HG02763 (cell line): ENCODE measurements around the gene ITGB5.

ENCODE experiments used
- ATAC-seq: cut with Tn5 transposase; IDR thresholded peaks from one replicate; pipeline ENCODE4 v1.9.1; 2021; ENCODE audit warnings: mild to moderate bottlenecking, moderate library complexity; ENCODE audit not compliant: unreplicated experiment

ITGB5 gene

DNA sequence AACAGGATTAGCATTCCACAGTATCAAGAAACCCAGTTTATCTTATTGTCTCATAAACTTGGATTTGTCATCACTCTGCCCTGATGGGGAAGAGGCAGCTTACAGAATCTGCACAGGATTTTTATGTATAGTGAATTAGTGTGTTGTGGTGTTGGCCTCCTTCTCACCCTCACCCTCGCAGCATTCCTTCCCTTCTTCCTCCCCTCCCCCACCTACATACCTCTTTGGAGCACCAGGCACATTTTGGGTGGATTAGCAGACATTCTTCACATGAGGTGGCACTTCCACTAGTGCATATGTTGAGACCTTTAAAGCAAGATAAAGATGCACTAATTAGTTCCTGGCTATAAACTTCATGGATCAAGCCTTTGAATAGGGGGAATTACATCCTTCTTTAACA is 13.9 kb downstream of the ITGB5 start:
- ATAC-seq = no peak

DNA sequence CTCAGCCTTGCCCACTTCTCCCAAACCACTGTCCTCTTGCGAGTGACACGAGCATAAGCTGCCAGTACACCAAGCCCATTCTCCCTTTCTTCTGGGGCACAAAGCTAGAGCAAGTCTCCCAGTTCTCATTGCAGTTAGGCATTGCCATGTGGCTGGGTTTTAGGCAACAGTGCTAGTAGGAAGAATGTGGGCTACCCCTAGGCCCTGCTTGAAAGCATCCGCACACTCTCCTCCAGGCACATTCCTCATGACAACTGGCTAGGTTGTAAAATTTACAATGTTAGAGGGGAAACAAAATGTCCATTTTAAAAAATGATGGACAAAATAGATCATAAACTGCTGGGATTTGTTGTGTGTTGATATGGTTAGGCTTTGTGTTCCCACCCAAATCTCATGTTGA is 19.7 kb downstream of the ITGB5 start:
- no peak for ATAC-seq

DNA sequence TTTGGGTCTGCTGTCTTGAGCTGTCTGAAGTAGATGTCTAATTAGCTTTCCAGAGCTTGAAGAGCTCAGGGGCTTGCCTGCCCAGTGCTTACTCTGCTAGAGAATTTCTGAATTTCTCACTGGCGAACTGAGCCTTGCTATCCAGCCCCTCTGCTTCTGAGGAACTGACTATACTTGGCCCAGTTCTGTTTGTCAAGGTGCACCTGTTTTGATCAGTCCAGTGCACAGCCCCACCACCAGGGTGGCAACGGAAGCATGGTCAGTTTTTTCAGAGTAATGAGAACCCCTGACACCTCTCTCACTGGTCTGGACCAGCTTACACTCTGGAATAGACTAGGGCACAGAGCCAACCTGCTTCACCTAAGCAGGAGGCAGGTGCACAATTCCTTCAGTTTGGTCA is 25.2 kb downstream of the ITGB5 start:
- no peak for ATAC-seq

DNA sequence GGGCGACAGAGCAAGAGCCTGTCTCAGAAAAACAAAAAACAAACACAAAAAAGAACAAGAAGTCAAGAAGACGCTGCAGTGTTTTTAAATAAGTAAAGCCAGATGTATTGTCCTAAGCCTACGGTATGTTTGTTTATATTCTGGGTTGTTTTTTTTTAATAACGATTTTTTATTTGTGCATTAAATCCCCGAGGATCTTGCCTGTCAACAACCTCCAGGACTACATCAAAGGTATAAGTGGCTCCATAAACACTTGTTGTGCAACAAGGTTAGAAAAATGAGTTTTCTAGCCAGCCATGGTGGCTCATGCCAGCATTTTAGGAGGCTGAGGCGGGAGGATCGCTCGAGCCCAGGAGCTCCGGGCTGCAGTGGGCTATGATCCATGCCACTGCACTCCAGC is 26.1 kb downstream of the ITGB5 start:
- ATAC-seq = no peak

DNA sequence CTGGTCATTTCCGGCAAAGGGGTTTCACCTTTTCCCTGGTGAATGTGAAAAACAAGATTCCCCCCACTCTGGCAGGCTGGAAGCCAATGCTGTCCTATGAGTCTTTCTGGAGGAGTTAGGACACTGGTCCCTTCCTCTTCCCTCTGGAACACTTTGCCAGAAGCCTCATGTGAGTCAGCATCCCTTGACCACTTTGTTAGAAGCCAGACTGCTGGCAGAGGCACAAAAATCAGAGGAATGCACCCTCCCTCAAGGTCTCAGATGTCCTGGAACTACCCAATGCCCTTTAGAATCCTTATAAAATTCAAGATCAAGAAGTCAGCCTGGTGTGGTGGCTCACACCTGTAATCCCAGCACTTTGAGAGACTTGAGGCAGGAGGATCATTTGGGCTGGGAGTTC is 26.6 kb downstream of the ITGB5 start:
- no peak for ATAC-seq

DNA sequence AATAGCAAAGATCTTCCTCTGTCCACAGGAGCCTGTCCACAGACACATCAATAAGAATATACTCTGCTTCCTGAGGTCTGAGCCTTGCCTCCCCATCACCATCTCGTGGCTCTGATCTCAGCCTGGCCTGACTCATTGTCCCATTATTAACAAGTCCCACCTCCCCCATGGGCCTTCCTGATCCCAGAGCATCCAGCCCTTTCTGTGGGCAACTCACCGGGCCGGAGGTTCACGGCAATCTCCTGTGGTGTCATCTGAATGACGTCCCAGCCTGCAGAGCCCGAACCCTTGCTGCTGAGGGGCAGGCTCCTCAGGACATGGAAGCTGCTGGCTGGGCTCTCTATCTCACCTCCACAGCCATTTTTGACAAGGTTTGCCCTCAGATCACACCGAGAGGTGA is 28.1 kb downstream of the ITGB5 start:
- ATAC-seq = no peak

DNA sequence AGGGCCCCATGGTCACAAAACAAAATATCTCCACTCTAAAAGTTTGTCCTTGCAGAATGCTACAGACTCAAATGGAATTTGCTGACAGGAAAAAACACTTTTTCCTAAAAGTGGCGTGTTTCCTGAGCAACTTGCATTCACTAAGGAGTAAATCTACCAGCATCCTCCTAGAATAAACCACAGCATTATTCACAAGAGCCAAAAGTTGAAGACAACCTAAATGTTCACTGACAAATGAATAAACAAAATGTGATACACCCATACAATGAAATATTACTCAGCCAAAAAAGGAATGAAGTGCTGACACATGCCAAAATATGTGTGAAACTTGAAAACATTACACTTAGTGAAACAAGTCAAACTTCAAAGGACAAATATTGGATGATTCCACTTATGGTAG is 28.9 kb downstream of the ITGB5 start:
- ATAC-seq = no peak

DNA sequence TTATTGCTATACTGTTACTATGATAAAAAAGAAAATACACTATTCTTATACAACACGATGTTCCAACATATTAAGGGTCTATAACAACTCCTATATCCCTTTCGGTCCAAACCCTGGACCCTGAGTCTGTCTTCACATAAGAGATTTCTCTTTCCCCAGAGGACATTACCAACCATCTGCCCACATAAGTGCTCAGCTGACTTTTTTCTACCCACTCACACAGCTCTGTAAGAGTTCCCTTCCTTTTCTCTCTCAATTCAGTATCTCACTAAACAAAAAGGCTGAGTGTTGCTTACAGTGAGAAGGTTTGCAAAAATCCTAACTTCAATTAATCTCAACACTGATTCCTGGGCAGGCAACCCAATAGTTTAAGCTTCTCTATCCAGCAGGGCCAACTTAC is 30.5 kb downstream of the ITGB5 start:
- ATAC-seq = no peak

DNA sequence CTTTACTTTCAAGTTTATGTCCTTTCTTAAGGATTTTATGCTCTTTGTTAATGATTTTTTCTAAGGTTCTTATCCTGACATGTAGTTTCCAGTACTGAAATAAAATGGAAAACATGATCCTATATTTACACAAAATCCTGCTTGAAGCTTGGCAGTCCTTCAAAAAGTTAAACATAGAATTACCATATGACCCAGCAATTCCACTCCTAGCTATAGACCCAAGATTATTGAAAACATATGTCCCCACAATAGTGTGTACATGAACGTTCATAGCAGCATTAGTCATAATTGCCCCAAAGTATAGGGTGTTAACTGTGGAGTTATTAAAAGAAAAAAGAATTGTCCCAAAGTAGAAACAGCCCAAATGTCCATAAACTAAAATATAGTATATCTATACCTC is 33.2 kb downstream of the ITGB5 start:
- ATAC-seq = no peak

DNA sequence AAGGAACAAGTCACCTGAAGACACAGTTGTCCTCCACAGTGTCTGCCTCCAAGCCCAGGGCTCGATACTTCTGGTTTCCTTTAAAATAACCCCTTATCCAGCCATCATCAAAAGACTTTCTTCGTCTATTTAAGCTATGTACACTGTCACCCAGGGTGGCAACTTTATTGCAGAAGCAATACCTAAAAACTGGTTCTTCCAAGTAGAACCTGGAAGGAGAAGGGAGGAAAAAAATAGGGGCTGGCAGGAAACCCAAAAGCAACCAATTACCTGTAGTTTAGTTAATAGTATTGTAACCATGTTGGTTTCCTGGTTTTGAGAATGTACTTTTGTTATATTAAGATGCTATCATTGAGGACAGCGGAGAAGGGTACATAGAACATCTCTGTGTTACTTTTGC is 33.7 kb downstream of the ITGB5 start:
- no peak for ATAC-seq

DNA sequence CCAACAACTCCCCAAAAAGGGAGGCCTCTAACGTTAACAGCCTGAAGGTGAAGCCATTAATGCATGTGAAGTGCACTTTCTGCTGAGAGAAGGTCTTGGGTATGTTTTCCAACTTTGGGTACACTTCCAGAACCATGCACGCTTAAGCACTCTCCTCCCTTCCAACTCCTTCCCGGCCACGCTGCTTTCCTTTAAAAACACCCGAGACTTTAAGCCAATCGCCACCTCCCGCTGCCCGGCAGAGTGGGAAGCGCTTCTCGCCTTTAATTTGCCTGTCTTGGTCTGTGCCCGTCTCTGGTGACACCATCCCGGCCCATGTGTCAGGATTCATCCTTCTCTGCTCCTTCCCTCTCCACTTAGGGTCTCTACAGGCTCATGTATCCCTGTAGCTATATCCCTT is 35.3 kb downstream of the ITGB5 start:
- no peak for ATAC-seq

DNA sequence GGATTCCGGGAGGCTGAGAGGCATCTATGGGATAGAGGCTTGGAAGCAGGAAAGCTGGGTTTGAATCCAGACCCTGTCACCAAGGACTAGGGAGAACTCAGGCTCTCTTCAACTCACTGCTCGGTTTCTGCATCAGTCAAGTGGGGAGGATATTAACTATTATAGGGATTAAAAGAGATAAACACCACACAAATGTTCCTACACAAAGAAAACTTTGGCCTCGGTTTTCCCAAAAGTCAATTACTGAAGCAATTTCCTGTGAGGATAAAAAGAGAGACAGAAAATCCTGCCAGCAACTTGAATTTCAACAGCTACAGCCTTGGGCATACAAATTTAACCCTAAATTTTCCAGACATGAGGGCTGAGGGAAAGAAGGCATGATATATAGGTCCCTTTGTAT is 36.0 kb downstream of the ITGB5 start:
- ATAC-seq = no peak

DNA sequence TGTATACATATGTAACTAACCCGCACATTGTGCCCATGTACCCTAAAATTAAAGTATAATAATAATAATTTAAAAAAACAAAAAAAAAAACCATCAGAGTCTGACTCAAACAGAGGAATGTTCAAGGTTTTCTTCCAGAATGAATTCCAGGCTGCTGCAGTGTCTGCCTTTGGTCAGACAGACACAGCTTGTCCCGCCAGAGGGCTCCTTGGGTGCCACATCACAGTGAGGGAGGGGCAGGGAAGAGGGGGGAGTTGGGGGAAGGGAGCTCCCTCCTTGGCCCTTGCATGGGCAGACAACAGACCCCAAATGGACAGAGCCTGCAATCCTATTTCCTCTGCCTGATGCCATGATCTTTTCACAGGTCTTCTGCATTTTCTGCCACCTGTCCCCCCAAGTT is 36.5 kb downstream of the ITGB5 start:
- ATAC-seq = no peak

DNA sequence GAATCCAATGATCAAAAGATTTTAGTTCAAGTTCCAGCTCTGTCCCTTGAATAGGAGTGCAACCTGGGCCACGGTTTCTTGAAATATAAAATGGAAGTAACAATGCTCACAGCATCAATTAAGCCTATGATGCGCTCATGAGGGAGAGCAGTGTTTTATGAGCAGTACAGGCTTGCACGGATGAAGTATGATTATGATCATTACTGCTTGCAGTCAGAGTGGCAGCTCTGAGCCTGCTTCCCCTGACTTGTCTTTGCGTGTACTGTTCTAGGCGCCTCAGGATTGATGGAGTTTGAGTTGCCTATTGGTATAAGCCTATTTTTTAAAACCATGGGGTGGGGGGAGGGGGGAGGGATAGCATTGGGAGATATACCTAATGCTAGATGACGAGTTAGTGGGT is 37.0 kb downstream of the ITGB5 start:
- ATAC-seq = no peak

DNA sequence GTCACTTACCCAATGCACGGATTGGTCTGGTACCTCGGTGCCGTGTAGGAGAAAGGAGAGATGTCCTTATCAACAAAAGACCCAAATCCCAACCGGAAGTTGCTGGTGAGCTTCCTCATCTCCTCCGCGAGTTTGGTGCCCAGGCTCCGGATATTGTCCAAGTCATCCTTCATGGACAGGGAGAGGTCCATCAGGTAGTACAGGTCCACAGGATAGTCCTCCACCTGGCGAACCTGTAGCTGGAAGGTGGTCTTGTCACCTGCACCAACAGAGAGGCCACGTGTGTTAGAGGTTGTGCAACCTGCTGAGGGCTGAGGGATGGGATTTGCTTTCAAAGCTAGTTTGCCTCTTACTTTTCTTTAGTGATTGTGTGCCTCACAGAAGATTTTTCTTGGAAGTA is 38.9 kb downstream of the ITGB5 start:
- ATAC-seq = no peak

DNA sequence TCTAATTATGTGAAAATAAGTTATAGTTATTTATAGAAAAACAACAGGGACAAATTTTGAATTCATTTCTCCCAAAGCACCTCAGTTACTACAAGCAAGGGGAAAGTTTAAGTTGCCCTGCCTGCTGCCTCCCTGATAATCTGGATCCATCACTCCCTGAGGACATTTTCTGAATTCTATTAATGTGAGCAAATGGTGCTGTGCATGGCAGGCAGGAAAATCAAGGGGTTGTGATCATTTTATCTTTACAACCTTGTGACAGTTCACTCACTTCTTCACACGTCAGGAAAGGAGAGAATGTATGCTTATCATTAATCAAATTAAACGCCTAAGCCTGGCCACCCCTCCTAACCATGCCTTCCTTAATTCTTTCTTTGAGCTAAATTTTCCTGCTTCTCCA is 39.3 kb downstream of the ITGB5 start:
- no peak for ATAC-seq

DNA sequence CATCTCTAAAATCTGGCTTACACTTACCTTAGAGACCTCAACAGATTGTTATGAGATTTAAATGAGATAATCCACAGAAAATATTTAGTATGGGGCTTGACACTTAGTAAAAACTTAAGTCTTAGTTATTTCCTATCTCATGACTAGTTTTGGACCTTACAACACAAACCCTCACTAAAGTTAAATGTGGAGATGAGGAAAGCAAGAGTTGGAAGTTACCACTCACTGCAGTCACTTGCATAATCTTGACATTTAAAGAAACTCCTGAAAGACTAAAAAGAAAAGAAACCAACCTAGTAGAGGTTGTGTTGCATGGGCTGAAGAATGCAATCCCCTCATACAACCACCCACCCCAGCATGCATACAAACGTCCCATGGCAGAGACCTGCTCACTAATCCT is 40.1 kb downstream of the ITGB5 start:
- no peak for ATAC-seq

DNA sequence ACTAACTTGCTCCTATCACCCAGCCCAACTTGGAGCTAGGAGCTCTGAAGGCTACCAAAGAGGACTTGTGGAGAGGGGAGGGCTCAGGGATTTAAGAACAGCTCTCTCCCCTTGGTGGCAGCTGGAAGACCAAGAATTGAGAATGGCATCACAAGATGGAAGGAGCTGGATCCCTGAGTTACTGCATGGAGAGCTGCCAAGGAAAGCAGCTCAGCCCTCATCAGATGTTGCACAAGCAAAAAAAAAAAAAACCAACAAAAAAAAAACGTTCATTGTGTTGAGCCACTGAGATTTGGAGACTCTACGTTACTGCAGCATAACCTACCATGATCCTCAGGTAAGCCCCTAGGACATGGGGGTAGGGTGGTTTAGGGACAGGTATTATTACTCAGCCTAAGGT is 41.0 kb downstream of the ITGB5 start:
- no peak for ATAC-seq

DNA sequence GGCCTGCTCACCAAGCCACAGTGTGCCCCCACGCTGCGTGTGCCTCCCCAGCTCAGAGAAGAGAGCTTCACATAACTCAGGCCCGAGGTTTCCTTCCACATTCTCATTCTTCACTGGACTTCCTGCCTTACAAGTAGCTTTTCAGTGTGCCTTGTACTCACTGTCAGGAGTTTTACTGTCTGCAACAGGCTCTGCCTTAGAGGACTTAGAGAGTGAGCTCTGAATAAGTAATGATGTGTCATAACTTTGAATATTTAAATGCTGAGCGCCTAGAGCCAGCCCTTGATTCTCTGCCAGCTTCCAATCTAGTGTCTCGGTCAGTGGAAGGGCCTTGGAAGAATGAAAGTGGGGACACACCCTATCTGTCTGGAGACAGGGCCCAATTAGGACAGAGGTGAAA is 41.8 kb downstream of the ITGB5 start:
- no peak for ATAC-seq

DNA sequence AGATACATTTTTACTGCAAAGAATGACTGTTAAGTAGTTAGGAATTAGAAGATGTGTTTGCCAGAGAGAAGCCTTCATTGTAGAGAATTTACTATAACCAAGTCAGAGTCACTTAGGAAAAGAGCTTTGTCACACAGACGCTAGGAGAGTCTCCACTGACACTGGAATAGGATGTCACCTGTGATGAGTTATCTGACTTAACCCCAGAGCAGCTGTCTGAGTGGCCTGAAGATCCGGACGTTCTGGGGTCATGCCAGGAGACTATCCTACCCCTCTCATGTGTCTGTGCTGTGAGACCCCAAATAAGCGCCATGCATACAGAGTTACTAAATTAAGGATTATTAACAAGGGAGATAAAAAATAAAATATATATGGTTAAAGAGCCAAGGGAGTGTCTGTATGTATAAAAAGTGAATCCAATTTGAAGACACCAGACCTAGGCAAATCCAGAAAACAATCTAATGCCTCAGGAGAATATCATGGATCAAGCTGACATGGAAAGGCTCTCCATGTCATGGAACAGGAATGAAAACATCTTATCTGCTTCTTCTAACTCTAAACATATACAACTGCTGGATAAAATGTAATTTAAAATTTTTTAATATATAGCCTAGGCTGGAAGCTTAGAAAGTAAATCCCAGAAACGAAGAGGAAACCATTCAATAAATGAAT is 43.5 kb downstream of the ITGB5 start:
- no peak for ATAC-seq

DNA sequence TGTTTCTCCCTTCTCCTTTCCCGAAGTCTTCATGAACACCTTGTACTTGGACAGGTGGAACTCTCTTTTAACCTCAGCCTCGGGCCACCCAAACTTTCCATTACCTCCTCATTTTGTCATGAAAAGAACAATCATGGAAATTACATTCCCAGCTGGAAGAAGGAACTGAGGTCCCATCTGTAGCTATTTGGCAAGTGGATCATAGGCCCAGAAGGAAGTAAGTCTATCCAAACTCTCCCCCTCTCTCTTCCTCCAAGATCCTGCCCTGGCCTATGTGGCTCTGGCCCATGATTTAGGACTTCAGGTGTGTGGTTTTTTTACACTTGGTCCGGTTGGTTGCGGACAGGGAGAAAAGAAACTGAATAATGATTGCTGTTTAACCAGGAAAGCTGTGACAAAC is 44.1 kb downstream of the ITGB5 start:
- no peak for ATAC-seq

DNA sequence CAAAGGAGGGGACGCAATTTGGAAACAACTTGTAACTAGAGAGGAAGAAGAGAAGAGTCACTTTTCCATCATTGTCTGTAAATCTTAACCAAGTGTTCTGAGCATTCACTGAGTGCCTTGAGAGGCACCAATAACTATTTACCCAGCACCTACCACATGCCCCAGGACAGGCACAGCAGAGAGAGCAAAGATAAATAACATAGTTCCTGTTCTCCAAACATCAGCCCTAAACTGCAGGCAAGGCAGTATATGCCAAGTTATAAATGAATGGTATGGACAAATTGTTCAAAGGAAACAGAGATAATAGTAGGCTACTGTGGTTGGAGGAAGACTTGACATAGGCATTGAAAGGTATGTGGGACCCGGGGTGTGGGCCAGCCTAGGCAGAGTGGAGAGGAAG is 45.6 kb downstream of the ITGB5 start:
- ATAC-seq = no peak

DNA sequence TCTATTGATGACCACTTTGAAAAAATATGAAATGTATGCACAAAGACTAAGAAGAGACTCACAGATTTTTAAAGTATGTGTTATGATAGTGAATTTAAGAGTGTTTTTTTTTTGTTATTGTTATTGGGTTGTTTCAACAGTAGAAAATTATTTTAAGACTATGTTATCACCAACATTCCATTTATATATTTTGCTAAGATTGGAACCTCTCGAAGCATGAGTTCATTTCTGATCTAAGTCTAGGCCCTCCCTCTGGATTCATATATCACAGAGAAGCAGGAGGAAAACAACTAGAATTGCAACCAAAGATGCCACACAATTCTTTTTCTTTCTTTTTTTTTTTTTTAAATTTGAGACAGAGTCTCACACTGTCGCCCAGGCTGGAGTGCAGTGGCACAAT is 46.8 kb downstream of the ITGB5 start:
- no peak for ATAC-seq

DNA sequence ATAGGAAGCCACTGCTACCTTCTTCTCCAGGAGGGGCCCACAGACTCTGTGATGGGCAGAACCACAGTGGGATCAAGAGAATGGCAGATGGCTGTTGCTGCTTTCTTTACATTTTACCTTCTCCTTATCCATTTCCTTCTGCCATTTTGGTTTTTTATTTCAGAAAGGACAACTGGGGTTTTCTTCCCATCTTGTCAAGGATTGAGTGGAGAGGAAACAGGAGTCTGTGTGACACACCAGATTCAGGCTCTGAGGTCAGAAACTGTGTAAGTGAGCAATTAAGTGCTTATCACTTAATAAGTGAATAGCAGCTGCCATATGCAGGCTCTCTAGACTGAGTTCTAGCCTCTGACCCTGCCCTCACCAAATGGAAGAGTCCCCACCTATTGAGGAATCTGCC is 47.3 kb downstream of the ITGB5 start:
- no peak for ATAC-seq
